Natural killer cell (primary cell): Measurements from ENCODE around the gene DDX3X. TPM values are rescaled to one million over a fixed set of nuclear protein-coding genes. Genes with fewer than 3 reads are reported as not detected.

Experiments
- ATAC-seq, 3 donors: fragments of 150-1000 bp in 2 of 3; fragments of 200-7000 bp in 1 of 3; cut with Tn5 transposase; 1 replicate in 1 of 3; 2 replicates in 2 of 3; pipeline ENCODE4 v1.10.0; 2021; ENCODE audit warnings: mild to moderate bottlenecking in 2 of 3, moderate library complexity in 2 of 3
- DNase-seq, 2 donors: peaks; one replicate each; pipeline versions ENCODE4 v3.0.0 to v3.0.0-alpha.2; 2013 to 2021; ENCODE audit warnings: mixed read lengths in 1 of 2
- H3K27ac ChIP-seq: one replicate; pipeline ENCODE4 v1.5.1; 2013; ENCODE audit warnings: mild to moderate bottlenecking, low read length
- H3K27me3 ChIP-seq: one replicate; pipeline ENCODE4 v1.6.1; 2013; ENCODE audit warnings: low read length; ENCODE audit not compliant: control insufficient read depth, insufficient read depth
- H3K36me3 ChIP-seq: one replicate; pipeline ENCODE4 v1.6.1; 2013; ENCODE audit warnings: low read length; ENCODE audit not compliant: control insufficient read depth, insufficient read depth
- H3K4me1 ChIP-seq: one replicate; pipeline ENCODE4 v1.6.1; 2013; ENCODE audit warnings: low read length; ENCODE audit not compliant: control insufficient read depth, insufficient read depth
- H3K4me3 ChIP-seq: one replicate; pipeline ENCODE4 v1.5.1; 2013; ENCODE audit warnings: low read length
- H3K9me3 ChIP-seq: one replicate; pipeline ENCODE4 v1.6.1; 2013; ENCODE audit warnings: low read length; ENCODE audit not compliant: control insufficient read depth, insufficient read depth
- H3K27ac Mint-ChIP-seq, 2 donors: one replicate each; pipeline ENCODE4 v1.8.0; 2022; ENCODE audit warnings: mild to moderate bottlenecking in 2 of 2, mixed read lengths in 2 of 2, moderate library complexity in 1 of 2
- H3K27me3 Mint-ChIP-seq, 2 donors: one replicate each; pipeline ENCODE4 v1.8.0; 2022; ENCODE audit warnings: low read depth in 2 of 2, mixed read lengths in 2 of 2
- H3K36me3 Mint-ChIP-seq: one replicate; pipeline ENCODE4 v1.8.0; 2022; ENCODE audit warnings: mixed read lengths
- H3K4me1 Mint-ChIP-seq, 2 donors: one replicate each; pipeline ENCODE4 v1.8.0; 2022; ENCODE audit warnings: mixed read lengths in 2 of 2
- H3K4me3 Mint-ChIP-seq: one replicate; pipeline ENCODE4 v1.8.0; 2022; ENCODE audit warnings: mild to moderate bottlenecking, moderate library complexity, mixed read lengths
- H3K9me3 Mint-ChIP-seq, 2 donors: one replicate each; pipeline ENCODE4 v1.8.0; 2022; ENCODE audit warnings: mixed read lengths in 2 of 2
- CTCF ChIP-seq: fragments of 200-600 bp; IDR thresholded peaks from one replicate; pipeline ENCODE4 v1.8.0; 2022; ENCODE audit warnings: antibody characterized with exemption
- WGBS: methylation state at CpG from one replicate; pipeline ENCODE4 v1.1.7; 2013; ENCODE audit warnings: missing lambda C conversion rate; ENCODE audit not compliant: insufficient coverage; 5-methylcytosine and 5-hydroxymethylcytosine counted together
- intact Hi-C: fragments of 100-400 bp; cut with micrococcal nuclease; formaldehyde crosslinking; loops from one replicate; pipeline ENCODE4 v1.14.2; 2022
- total RNA-seq, 4 donors: library from RNA; stranded (reverse); fragments of 120-200 nt in 1 of 4; gene quantifications; one replicate each; pipeline versions ENCODE4 v1.2.3 to v1.2.4, GENCODE V29; 2013 to 2022

The DDX3X gene
- total RNA-seq, 3 donors from 2014 or later (not counting 1 experiment from before 2014, with no cell fraction given): 695 to 1,297 (median 1,054) TPM

GRCh38 chrX:41302370-41302769 lies 31.6 kb upstream of the DDX3X start:
- Mint-ChIP-seq H3K4me1 (no peaks in the 10 kb centered on the region), H3K4me3 (no peak overlapping the region), H3K9me3 (no peaks in the 10 kb centered on the region), H3K36me3 (no peaks in the 10 kb centered on the region), H3K27ac (no peak overlapping the region), H3K27me3 (peaks cover 0 to 12% of the 10 kb centered on the region in 2 donors)
- intact Hi-C loops: no loop called here
- no peaks in the 10 kb centered on the region for H3K36me3 ChIP-seq
- no peak for TF ChIP-seq CTCF
- no peaks in the 10 kb centered on the region for H3K4me1 ChIP-seq
- ATAC-seq (no peak), DNase-seq (no peak)
- H3K9me3 ChIP-seq: no peaks in the 10 kb centered on the region
- H3K4me3 ChIP-seq: no peak overlapping the region
- 77% methylated on average over 4 of the region's 6 CpGs for WGBS
- no peaks in the 10 kb centered on the region for H3K27me3 ChIP-seq
- H3K27ac ChIP-seq: no peak overlapping the region

- no peaks in the 10 kb centered on the region for H3K27me3 ChIP-seq
- Mint-ChIP-seq H3K27ac (no peak overlapping the region), H3K27me3 (peaks cover 0 to 12% of the 10 kb centered on the region in 2 donors), H3K9me3 (no peaks in the 10 kb centered on the region), H3K4me1 (no peaks in the 10 kb centered on the region), H3K36me3 (no peaks in the 10 kb centered on the region), H3K4me3 (no peak overlapping the region)
- WGBS: 88% methylated on average over 6 of the region's 6 CpGs
- no peaks in the 10 kb centered on the region for H3K36me3 ChIP-seq
- TF ChIP-seq CTCF: no peak
- DNase-seq (no peak), ATAC-seq (no peak)
- no peaks in the 10 kb centered on the region for H3K4me1 ChIP-seq
- intact Hi-C loops: no loop called here
- H3K9me3 ChIP-seq: no peaks in the 10 kb centered on the region
- H3K4me3 ChIP-seq: no peak overlapping the region
- H3K27ac ChIP-seq: no peak overlapping the region
Observed at GRCh38 chrX:41303013-41303412, 30.9 kb upstream of the DDX3X start.

GRCh38 chrX:41304178-41304577 lies 29.8 kb upstream of the DDX3X start:
- no peak for TF ChIP-seq CTCF
- Mint-ChIP-seq H3K4me3 (no peak overlapping the region), H3K27ac (no peak overlapping the region), H3K36me3 (no peaks in the 10 kb centered on the region), H3K27me3 (peaks cover 0 to 12% of the 10 kb centered on the region in 2 donors), H3K9me3 (no peaks in the 10 kb centered on the region), H3K4me1 (no peaks in the 10 kb centered on the region)
- intact Hi-C loops: no loop called here
- 96% methylated on average over 9 of the region's 9 CpGs for WGBS
- H3K9me3 ChIP-seq: no peaks in the 10 kb centered on the region
- DNase-seq (no peak), ATAC-seq (no peak)
- no peak overlapping the region for H3K27ac ChIP-seq
- no peak overlapping the region for H3K4me3 ChIP-seq
- no peaks in the 10 kb centered on the region for H3K27me3 ChIP-seq
- H3K36me3 ChIP-seq: no peaks in the 10 kb centered on the region
- no peaks in the 10 kb centered on the region for H3K4me1 ChIP-seq

- intact Hi-C loops: no loop called here
- TF ChIP-seq CTCF: no peak
Observed at GRCh38 chrX:41308884-41309647, 24.9 kb upstream of the DDX3X start.

More at GRCh38 chrX:41308884-41309647, 24.9 kb upstream of the DDX3X start:
- Mint-ChIP-seq H3K27ac (no peak overlapping the region), H3K36me3 (no peaks in the 10 kb centered on the region), H3K4me3 (no peak overlapping the region), H3K27me3 (peaks cover 0 to 14% of the 10 kb centered on the region in 2 donors), H3K9me3 (no peaks in the 10 kb centered on the region), H3K4me1 (no peaks in the 10 kb centered on the region)
- ATAC-seq (peak in 1 of 3 donors; percentile 54), DNase-seq (peak in 1 of 2 donors; percentile 13)
- 43% methylated on average over 4 of the region's 5 CpGs for WGBS
- Histone ChIP-seq H3K27me3 (no peaks in the 10 kb centered on the region), H3K4me3 (no peak overlapping the region), H3K36me3 (no peaks in the 10 kb centered on the region), H3K4me1 (no peaks in the 10 kb centered on the region), H3K9me3 (no peaks in the 10 kb centered on the region), H3K27ac (no peak overlapping the region)
